SH-SY5Y (cell line): Measurements from ENCODE around the gene PTPRK.

Experiments used
- GATA2 ChIP-seq: IDR thresholded peaks from 2 replicates; pipeline ENCODE4 v1.6.1; 2011; ENCODE audit warnings: mild to moderate bottlenecking, low read depth, low read length
- GATA3 ChIP-seq: IDR thresholded peaks from 2 replicates; pipeline ENCODE4 v1.6.1; 2011; ENCODE audit warnings: low read depth, mild to moderate bottlenecking, low read length, moderate library complexity

GRCh38 chr6:128158496-128158895 lies 361.9 kb downstream of the PTPRK start:
- TF ChIP-seq GATA2 (no peak), GATA3 (no peak)
